BE2C (cell line): ENCODE measurements around the gene HK1.

Source experiments
- DNase-seq: peaks from one replicate; pipeline ENCODE4 v3.0.0-alpha.2; 2020
- H3K27me3 ChIP-seq: fragments of 250-450 bp; sonication (Bioruptor Pico); 2 replicates; pipeline ENCODE4 v1.5.1; 2020; ENCODE audit warnings: mild to moderate bottlenecking
- H3K36me3 ChIP-seq: fragments of 250-450 bp; sonication (Bioruptor Pico); 2 replicates; pipeline ENCODE4 v1.5.1; 2020; ENCODE audit warnings: mild to moderate bottlenecking
- H3K4me1 ChIP-seq: fragments of 250-450 bp; sonication (Bioruptor Pico); 2 replicates; pipeline ENCODE4 v1.5.1; 2020
- H3K4me3 ChIP-seq: 2 replicates; pipeline ENCODE4 v1.5.1; 2011; ENCODE audit warnings: low read depth, low read length
- H3K9me3 ChIP-seq: fragments of 250-450 bp; sonication (Bioruptor Pico); 2 replicates; pipeline ENCODE4 v1.5.1; 2020
- TF ChIP-seq, protein P1 (sequence below): IDR thresholded peaks from 2 replicates; pipeline ENCODE4 v1.5.1; 2012; ENCODE audit warnings: mild to moderate bottlenecking, low read depth, low read length

HK1 gene

DNA sequence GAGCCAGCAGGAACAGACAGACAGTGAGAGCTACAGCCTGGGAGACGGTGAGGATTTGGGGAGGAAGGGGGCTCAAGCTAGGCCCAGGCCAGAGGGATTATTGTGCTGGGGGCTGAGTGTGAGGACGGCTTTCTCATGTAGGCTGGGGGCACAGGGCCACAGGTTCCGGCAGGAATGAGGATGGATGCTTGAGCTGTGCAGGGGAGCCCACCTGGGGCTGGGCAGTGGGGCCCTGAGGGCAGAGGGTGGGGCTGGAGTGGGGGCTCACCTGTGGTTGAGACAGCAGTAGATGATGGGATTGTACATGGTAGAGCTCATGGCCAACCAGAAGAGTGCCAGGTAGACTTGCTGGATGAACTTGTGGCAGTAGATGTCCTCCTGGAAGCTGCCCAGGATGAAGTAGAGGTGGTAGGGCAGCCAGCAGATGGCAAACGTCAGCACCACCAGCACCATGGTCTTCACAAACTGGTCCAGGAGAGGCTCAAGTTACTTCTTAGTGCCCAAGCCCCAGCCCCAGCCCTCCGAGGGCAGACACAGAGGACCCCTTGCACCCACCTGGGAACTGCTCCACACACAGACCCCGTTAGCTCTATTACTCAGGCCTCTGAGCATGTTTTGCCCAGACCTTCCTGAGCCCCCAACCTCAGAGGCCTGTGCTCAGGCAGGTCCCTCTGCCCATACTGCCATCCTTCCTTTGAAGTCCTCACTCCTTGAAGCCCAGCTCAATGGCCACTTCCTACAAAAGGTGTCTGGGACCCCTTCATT, 128.7 kb downstream of the HK1 start:
- TF ChIP-seq, protein P1, sequence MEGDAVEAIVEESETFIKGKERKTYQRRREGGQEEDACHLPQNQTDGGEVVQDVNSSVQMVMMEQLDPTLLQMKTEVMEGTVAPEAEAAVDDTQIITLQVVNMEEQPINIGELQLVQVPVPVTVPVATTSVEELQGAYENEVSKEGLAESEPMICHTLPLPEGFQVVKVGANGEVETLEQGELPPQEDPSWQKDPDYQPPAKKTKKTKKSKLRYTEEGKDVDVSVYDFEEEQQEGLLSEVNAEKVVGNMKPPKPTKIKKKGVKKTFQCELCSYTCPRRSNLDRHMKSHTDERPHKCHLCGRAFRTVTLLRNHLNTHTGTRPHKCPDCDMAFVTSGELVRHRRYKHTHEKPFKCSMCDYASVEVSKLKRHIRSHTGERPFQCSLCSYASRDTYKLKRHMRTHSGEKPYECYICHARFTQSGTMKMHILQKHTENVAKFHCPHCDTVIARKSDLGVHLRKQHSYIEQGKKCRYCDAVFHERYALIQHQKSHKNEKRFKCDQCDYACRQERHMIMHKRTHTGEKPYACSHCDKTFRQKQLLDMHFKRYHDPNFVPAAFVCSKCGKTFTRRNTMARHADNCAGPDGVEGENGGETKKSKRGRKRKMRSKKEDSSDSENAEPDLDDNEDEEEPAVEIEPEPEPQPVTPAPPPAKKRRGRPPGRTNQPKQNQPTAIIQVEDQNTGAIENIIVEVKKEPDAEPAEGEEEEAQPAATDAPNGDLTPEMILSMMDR = no peak
- no peaks in the 10 kb centered on the region for H3K27me3 ChIP-seq
- H3K4me1 ChIP-seq = peaks cover 11% of the 10 kb centered on the region
- H3K4me3 ChIP-seq = no peak overlapping the region
- peaks cover 5% of the 10 kb centered on the region for H3K36me3 ChIP-seq
- no peak for DNase-seq
- H3K9me3 ChIP-seq = no peaks in the 10 kb centered on the region

DNA sequence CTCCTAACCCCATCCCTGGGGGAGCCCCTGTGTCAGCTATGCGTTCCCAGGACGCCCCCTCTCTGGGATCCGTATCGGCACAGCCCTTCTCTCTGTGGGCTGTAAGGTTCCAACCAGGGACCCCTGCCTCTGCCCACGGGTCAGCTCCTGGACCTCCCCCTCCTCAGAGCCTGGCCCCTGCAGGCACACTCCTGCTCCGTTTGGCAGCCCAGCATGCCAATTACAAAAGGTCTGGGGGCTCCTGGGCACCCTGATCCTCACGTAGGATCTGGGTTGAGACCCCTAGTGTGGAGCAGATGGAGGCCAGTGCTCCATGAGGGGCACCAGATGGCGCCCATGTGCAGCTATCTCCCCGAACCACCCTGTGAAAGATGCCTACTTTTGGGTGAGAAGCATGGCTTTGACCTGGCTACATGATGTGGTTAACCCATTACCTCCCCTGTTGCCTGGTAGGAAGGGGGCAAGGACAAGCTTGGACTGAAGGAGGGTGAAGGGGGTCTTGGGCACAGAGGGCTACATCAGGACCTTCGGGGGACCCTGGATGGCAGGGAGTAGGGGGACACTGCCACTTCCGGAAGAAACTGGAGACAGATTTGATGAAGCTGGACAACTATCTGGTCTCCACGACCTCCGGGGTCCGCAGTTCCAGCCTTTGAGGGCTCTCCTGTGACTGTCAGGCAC, 129.5 kb downstream of the HK1 start:
- Histone ChIP-seq H3K36me3 (peaks cover 4% of the 10 kb centered on the region), H3K9me3 (no peaks in the 10 kb centered on the region), H3K4me1 (peaks cover 11% of the 10 kb centered on the region), H3K4me3 (no peak overlapping the region), H3K27me3 (no peaks in the 10 kb centered on the region)
- TF ChIP-seq, protein P1 = peak; percentile 54
- peak; percentile 42 for DNase-seq

DNA sequence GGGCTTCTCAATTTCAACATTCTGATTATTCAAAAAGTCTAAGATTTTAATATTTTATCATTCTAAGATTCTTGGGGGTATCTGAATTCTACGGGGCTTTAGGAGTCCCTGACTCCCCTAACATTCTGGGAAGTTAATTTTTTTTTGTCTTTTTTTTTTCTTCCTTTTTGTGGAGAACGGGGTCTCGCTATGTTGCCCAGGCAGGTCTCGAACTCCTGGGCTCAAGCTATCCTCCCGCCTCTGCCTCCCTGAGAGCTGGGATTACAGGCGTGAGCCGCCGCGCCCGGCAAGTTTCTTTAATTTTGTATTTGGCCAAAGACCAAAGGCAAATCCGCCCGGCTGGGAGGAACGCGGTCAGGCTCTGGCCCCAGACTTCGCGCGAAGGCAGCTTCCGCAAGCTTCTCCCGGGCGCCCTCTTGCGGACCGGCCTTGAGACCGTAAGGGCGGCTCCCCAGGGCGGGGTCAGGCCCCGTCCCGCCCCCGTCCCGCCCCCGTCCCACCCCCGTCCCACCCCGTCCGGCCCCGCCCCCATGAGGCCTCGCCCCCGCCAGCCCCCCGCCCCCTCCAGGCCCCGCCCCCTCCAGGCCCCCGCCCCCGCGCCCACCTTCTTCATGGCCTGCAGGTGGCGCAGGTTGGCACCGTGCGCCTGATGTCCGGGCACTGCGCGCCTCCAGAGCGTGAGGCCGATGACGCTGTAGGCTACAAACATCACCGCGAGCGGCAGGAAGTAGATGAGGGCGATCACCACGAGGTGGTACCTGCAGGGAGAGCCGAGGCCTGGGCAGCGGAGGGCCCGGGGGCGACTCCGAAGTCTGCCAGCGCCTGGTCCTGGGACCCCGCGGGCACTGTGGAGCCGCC, 130.3 kb downstream of the HK1 start:
- H3K9me3 ChIP-seq = no peaks in the 10 kb centered on the region
- peak overlapping the region; percentile 46 for H3K4me3 ChIP-seq
- DNase-seq = peak; percentile 95
- TF ChIP-seq, protein P1 = peak; percentile 54
- peaks cover 11% of the 10 kb centered on the region for H3K4me1 ChIP-seq
- no peaks in the 10 kb centered on the region; the same call in 1 of the 2 replicates for H3K36me3 ChIP-seq
- no peaks in the 10 kb centered on the region for H3K27me3 ChIP-seq

DNA sequence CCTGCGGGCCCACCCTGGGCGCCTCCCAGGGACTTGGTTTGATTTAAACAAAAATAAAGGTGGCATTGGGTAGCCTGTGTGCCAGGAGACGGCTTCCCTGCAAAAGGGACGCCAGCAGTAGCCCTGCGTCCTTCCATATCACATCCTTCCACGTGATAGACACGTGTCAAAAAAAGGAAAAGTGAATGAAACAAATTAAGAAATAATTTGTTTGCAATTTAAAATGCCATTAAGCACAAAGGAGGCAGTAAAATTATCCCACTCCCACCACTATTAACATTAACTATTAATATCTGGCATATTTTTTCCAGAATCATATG, 130.8 kb downstream of the HK1 start:
- no peaks in the 10 kb centered on the region; the same call in 1 of the 2 replicates for H3K36me3 ChIP-seq
- peaks cover 11% of the 10 kb centered on the region for H3K4me1 ChIP-seq
- DNase-seq = no peak
- peak overlapping the region; percentile 46 for H3K4me3 ChIP-seq
- TF ChIP-seq, protein P1 = no peak
- H3K9me3 ChIP-seq = no peaks in the 10 kb centered on the region
- no peaks in the 10 kb centered on the region for H3K27me3 ChIP-seq

DNA sequence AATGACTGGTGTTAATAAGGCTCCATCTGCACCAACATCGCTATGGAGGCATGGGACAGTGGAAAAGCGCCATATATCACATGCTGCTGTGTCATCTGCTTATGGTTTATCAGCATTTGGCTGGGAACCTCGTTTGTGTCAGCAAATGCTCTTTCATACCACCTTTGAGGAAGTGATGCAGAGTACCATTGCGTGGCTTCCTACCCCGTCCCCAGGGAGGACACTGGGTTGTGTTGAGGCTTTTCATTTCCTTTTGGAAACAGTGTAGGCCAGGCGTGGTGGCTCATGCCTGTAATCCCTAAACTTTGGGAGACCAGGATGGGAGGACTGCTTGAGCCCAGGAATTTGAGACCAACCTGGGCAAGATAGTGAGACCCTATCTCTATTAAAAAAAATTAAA, 131.7 kb downstream of the HK1 start:
- H3K36me3 ChIP-seq = no peaks in the 10 kb centered on the region
- TF ChIP-seq, protein P1 = no peak
- peaks cover 11% of the 10 kb centered on the region for H3K4me1 ChIP-seq
- H3K4me3 ChIP-seq = no peak overlapping the region
- H3K27me3 ChIP-seq = no peaks in the 10 kb centered on the region
- H3K9me3 ChIP-seq = no peaks in the 10 kb centered on the region
- no peak for DNase-seq
